GM19452 (cell line): Measurements from ENCODE around the gene TBCK.
A peak's percentile ranks its signal among the peaks of the same experiment; 100 is the strongest.
"Not testable (repeated sequence)": the region's sequence is repeated elsewhere in the genome, so short reads cannot be mapped to it uniquely, and the experiment has no call there.

ENCODE experiments used
- ATAC-seq: cut with Tn5 transposase; IDR thresholded peaks from one replicate; pipeline ENCODE4 v1.9.1; 2021; ENCODE audit not compliant: unreplicated experiment

Gene TBCK

DNA sequence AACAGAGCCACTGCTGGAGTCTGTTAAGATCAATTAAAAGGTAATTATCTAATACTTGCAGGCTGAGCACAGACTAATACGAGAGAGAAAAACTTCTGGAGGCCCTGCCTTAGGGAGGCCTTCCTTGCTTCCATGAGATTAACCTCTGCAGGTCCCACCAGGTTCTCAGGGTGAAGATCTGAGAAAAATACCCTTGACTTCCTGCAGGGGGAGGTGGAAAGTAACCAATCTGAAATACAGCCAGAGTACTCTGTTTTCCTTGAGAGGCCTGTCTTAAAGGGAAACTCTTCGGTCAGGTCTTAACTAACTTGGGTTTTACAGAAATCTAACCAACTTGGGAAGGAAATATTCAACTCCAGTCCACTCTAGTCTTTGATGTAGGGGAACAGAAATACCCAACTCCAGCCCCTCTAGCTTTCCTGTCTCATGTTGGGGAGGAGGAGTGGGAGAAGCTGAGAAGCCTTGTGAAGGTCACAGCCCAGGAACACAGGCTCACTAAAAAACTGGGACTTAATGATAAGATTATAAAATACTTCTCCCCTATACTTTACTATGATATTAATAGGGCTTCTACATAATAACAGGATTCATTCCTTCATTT is 77.1 kb downstream of the TBCK start:
- peak; percentile 94 for ATAC-seq

DNA sequence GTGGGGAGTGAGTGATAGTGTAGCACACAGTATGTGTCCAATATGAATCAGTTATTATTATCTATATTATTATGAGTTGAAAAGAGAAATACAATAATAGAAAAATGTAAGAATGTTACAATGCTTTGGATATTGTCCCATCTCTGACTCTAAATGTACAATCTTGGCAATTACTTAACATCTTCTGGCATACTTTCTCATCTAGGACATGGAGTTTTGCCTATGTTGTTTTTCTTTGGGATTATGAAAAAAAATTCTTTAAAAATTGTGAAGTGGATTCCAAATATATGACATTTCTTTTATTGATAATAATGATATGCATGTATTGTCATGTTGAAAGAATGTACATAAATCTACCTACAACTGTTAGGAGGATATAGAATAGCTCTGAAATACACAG is 84.1 kb downstream of the TBCK start:
- ATAC-seq: no peak

DNA sequence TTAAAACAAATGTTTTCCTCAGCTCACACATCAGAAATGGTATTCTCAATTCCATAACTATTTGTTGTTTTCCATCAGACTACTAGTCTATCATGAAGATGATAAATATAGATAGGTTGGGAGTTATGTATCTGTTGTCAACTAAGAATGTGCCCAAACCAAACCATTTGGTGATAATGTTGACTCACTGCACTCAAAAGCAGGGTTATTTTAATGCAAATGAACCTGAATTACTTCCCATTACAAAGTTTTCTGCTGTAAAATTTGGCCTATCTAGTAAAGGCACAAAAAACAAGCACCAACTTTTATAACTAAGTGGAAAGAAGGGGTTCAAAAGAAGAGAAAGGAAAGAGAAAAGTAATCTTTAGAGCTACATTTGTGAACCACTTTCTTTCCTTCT is 93.5 kb downstream of the TBCK start:
- ATAC-seq: no peak

DNA sequence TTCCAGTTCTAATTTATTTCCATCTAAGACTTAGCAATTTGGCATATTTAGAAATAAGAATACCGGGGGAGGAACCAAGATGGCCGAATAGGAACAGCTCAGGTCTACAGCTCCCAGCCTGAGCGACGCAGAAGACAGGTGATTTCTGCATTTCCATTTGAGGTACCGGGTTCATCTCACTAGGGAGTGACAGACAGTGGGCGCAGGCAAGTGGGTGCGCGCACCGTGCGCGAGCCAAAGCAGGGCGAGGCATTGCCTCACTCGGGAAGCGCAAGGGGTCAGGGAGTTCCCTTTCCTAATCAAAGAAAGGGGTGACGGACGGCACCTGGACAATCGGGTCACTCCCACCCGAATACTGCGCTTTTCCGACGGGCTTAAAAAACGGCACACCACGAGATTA is 102.7 kb downstream of the TBCK start:
- not testable (repeated sequence) for ATAC-seq

DNA sequence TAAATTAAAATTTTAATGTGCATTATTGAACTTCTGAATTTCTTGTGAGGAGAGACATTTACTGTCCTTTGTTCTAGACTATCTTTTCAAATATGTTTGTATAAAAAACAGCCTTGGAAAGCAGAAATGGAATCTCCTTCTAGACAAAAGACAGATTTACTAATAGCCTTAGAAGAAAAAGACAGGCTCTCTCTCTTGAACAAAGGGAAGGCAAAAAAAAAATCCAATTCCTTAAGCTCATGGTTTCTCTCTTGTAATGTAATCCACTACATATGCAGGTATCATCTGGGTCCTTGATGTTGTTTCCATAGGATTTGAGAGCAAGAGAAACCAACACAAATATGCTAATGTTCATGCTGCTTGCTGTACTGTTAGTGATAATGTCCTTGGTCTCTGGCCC is 106.0 kb downstream of the TBCK start:
- no peak for ATAC-seq

DNA sequence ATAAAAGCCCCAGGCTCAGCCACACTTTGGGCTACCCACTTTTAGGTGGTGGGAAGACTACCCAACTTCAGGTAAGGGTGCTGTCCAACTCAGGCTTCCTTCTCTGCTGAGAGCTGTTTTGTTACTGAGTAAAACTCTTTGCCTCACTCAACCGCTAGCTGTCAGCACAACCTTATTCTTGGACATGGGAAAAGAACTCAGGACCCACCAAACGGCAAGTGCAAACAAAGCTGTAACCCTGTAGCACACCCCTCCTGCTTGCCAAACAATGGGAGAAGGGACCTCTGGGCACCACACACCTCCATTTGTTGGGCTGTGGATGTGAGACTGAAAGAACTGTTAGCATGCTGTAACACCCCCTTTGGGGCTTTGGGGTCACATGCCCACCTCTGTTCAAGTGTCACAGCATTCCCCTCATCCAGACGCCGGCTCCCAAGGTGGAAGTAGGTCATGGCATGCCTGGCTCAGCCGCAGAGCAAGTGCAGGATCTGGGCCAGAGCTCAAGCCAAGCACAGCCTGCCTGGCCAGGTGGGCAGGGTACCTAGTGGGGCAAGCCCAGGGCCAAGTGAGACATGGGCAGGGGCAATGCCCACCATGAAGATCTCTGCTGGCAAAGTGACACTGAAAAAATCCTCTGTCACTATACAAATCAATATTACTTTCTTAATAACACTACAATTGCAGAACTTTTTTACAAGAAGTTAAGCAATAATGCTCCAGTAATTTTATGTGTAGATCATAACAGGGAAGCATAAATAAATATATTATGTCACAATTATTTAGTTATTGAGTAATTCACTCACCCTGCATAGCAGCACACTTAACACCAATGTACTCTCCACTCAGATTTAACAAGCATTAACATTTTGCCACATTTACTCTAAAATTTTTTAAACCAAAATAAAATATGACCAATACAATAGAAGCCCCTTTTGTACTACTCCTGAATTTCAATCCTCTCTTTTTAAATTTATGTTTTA is 107.2 kb downstream of the TBCK start:
- no peak for ATAC-seq

DNA sequence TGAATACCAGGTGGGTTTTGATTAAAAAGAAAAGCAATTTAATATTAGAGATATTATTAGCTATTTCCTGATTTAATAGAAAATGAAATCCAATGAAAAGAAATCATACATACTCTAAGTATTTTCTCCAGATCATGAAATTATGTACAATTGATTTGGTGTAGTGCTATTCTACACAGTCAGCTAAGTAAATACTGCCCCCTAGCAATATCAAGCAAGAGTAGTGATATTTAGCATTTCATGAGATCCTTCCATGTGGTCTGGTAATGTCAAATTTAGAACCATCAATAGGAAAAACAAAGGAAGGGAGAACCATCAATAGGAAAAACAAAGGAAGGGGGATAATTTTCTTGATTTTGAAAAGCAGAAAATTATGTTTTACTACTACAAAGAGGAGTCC is 114.6 kb downstream of the TBCK start:
- ATAC-seq: no peak

DNA sequence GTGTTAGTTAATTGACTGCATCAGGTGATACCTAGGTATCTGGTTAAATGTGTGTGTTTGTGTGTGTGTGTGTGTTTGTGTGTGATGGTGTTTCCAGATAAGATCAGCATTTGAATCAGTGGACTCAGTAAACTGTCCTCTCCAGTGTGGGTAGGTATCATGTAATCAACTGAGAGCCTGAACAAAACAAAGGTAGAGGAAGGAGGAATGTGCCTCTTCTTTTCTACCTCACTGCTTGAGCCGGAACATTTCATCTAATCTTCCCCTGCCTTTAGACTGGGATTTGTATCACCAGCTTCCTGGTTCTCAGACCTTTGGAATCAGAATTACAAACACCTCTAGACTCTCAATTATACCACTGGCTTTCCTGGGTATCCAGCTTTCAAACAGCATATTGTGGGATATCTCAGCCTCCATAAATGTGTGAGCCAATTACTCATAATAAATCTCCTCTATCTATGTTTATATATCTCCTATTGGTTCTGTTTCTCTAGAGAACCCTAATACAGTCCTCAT is 120.5 kb downstream of the TBCK start:
- ATAC-seq: no peak

DNA sequence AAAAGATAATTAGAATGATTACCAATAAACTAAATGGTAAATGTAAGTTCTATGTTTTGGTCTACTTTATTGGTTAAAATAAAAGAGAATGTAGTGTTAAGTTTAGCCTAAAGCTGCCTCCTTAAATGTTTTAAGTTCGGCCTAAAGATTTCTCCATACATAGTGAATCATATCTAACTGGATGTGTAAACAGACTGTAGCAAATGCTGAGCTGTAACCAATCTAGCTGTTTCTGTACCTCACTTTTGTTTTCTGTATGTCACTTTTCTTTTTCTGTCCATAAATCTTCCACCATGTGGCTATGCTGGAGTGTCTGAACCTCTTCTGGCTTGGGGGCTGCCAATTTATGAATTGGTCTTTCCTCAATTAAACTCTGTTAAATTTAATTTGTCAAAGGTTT is 121.2 kb downstream of the TBCK start:
- no peak for ATAC-seq

DNA sequence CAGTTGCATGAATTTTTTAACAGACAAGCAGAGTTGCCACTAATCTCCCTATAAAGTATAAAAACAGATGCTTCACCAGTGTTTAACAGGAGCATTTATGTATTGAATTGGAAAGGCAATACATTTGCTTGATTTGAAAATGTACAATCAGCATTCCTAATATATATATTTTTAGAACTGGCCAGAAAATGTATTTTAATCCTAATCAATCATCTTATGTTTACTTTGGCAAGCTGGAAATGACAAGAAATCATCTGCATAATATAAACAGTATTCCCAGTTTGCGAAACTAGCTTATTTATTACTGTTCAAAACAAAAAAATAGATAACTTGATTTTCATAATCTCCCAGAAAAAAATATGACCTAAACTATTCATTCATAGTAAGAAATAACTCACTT is 123.9 kb downstream of the TBCK start:
- no peak for ATAC-seq

DNA sequence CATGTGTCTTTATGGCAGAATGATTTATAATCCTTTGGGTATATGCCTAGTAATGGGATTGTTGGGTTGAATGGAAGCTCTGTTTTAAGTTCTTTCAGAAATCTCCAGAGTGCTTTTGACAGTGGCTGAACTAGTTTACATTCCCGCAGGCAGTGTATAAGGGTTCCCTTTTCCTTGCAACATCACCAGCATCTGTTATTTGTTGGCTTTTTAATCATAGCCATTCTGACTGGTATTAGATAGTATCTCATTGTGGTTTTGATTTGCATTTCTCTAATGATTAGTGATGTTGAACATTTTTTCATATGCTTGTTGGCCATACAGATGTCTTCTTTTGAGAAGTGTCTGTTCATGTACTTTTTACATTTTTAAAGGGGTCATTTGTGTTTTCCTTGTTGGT is 129.8 kb downstream of the TBCK start:
- ATAC-seq: no peak

DNA sequence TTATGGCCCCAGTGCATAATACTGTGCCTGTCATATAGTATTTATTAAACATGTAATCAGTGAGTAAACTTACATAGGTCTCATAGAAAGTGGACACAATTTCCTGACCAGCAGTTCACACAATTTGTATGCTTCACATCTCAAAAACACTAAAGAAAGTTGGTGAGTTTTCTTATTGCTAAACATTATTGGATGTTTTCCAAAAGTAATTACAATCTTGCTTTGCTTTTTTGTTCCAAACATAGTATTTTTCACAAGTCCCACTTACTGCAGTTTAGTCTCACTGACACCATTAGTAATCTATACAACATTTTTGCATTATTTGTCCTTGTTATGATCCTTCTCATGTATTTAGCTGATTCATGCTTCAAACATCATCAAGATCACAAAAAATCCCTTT is 132.5 kb downstream of the TBCK start:
- no peak for ATAC-seq

DNA sequence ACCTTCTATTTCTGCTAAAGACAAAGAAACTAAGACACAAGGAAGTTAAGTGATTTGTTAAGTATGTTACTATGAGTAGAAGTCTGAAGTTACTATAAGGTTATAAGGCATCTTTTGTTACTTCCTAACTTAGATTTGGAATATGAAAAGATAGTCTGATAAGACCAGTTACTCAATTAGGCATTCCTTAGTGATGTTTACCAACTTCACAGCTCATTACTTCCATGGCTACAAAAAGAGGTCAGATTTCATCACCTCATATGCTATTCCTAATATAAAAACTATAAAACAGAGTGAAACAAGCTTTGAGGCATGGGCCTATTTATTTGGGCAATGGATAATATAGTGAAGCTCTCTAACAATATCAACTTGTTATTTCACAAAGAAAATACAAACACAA is 143.1 kb downstream of the TBCK start:
- ATAC-seq: no peak

DNA sequence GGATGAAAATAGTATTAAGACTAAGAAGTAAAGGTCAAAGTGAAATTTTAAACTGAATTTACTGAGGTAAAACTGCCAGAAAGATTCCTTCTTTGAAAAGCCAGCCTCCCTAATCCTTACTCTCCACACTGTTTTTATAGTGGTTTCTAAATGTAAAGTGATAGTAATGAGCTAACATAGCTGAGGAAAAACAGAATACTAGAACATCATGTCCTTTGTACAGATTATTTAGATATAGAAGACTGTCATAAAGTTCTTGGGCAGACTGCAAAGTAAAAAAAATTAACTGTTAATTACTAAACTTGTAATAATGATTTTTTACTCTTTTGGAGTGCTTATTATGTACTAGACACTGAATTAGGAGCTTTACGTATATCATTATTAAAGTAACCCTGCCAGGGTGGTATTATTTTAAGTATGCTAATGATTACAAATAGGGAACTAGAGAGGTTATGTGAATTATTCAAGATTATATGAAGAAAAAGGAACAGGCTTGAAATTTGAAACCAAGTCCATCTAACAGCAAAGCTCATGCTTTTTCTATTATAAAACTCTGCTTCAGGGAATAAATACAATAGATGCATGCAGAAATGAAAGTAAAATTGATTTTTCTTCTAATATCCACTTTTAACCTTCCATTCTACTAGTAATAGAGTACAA is 150.5 kb downstream of the TBCK start:
- no peak for ATAC-seq

DNA sequence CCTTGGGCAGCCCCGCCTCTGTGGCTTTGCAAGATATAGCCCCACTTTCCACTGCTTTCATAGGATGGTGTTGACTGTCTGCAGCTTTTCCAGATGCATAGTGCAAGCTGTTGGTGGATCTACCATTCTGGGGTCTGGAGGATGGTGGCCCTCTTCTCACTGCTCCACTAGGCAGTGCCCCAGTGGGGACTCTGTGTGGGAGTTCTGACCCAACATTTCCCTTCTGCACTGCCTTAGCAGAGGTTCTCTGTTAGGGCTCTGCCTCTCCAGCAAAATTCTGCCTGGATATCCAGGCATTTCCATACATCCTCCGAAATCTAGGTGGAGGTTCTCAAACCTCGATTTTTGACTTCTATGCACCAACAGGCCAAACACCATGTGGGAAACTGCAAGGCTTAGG is 153.7 kb downstream of the TBCK start:
- ATAC-seq: no peak

DNA sequence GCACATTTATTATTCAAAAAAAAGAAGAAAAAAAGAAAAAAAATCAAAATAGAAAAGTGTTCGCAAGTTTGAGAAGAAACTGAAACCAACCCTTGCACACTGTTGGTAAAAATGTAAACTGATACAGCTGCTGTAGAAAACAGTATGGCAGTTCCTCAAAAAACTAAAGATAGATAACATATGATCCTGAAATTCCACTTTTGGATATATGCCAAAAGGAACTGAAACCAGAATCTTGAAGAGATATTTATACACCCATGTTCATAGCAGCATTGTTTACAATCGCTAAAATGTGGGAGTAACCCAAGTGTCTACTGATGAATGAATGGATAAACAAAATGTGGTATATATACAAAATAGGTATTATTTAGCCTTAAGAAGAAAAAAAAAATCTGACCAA is 155.4 kb downstream of the TBCK start:
- no peak for ATAC-seq

DNA sequence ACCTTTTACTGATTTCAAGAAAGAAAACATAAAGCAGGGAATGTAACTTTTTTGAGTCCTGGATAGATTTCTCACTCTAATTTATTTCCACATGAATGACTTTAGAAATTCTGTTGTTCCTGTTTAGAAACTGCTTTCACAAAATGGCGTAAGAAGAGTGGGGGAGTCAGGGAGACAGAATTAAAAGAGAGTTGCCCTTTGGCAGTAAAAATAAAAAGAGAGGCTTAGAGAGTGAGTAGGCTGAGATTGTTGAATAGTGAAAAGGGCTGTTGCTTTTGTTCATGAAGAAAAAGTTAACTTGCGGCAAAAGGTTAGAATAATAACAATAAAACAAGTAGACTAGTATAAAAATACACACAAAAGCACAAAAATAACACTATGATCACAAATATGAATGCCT is 166.1 kb downstream of the TBCK start:
- no peak for ATAC-seq

DNA sequence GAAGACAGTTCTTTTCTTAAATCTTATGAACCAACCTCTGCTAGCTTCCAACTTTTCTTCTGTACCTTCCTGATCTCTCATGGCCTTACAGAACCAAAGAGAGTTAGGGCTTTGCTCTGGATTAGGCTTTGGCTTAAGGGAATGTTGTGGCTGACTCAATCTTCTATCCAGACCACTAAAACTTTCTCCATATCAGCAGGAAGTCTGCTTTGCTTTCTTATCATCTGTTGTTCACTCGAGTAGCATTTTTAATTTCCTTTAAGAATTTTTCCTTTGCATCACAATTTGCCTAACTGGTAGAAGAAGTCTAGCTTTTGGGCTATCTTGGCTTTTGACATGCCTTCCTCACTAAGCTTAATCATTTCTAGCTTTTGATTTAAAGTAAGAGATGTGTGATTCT is 167.0 kb downstream of the TBCK start:
- ATAC-seq: no peak

DNA sequence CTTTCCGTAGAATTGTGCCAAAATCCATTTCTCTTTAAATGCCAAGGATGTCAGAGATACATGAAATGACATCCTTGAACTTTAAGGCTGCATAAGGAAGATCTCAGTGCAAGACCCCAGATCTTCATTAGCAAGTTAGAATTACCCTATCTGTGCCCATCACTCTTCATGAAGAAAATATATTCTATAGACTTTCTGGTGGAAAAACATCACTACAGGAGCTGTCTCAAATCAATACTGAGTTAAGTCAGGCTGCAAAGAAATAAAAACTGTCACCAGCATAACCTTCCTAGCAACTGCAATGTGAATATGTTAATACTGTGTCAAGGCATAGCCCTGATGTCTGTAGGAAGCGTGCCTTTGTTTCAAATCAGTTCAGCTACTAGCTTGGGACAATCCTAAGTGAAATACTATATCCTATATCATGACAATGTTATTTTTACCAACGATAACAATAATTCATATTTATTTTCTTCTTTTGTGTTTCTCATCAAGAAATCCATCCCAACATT is 173.3 kb downstream of the TBCK start:
- no peak for ATAC-seq

DNA sequence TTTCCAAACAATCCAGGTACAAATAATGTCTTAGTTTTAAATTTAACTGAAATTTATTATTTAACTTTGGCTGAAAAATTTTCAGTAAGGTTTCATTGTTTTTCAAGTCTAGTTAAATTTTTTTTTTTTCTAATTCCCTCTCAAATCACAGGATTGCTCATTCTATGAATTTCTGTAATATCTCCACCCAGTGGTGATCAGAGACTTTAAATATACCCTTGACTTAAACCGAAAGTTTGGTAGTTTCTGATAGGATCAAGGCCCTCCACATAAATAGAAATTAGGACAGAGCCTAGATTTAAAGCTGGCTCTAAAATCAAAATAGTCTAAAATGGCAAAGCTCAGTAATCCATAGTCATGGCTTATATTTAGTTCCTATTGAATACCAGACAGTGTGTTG is 175.4 kb downstream of the TBCK start:
- ATAC-seq: no peak

DNA sequence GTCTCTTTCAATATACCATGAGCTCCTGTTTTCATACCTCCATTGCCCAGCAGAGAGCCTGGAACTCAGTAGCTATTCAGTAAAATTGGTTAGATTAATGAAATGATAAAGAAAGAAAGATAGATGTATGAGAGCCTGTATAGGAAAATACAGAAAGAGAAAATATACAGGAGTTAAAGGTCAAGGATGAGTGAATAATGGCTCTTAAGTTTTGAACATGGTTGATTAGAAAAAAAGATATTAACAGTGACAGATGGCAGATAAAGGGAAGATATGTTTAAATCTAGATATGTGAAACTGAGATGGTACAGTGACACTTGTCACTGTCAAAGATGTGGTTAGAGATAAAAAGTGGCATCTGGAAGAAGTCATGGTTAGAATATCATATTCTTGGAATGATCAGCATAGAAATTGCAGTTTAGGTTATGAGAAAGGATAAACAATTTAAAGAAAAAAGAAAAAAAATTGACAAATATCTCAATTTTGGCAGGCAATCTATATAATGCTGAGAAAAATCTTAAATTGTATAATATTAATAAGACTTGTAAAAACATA is 179.2 kb downstream of the TBCK start:
- no peak for ATAC-seq
